OCI-LY1 (cell line): Measurements from ENCODE around the gene DUOXA1.

Experiments used
- EZH2 ChIP-seq: fragments of 200-600 bp; sonication (generic), shearing (Covaris generic); IDR thresholded peaks from 2 replicates; pipeline ENCODE4 v1.8.0; 2017; ENCODE audit warnings: borderline replicate concordance, mixed run types, mild to moderate bottlenecking, antibody characterized with exemption, low read length, moderate library complexity, mixed read lengths
- TF ChIP-seq, protein P1 (sequence below): fragments of 200-600 bp; sonication (generic), shearing (Covaris generic); IDR thresholded peaks from 2 replicates; pipeline ENCODE4 v1.5.1; 2017; ENCODE audit warnings: mild to moderate bottlenecking, antibody characterized with exemption, low read length, moderate library complexity, mixed read lengths

DNA sequence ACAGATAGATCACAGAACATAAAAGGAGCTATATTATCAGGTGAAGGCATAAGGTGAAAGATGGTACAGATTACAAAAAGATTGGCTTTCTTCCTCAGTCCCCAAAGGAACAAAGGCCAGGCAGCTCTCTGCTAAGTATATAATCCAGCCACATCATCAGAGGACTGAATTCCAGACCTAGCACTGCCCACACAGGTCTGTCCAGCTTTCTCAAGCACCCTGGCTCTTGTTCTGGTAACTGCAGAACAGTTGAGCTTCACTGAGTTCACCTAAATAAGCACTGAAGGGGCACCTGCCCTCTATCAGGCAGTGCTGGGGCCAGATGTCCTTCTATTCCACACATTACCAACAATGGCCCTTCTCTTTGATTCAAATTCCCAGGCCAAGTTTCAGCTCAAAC lies 6.3 kb downstream of the DUOXA1 start:
- TF ChIP-seq, protein P1, sequence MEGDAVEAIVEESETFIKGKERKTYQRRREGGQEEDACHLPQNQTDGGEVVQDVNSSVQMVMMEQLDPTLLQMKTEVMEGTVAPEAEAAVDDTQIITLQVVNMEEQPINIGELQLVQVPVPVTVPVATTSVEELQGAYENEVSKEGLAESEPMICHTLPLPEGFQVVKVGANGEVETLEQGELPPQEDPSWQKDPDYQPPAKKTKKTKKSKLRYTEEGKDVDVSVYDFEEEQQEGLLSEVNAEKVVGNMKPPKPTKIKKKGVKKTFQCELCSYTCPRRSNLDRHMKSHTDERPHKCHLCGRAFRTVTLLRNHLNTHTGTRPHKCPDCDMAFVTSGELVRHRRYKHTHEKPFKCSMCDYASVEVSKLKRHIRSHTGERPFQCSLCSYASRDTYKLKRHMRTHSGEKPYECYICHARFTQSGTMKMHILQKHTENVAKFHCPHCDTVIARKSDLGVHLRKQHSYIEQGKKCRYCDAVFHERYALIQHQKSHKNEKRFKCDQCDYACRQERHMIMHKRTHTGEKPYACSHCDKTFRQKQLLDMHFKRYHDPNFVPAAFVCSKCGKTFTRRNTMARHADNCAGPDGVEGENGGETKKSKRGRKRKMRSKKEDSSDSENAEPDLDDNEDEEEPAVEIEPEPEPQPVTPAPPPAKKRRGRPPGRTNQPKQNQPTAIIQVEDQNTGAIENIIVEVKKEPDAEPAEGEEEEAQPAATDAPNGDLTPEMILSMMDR, result no peak
- TF ChIP-seq EZH2, result no peak
